PFSK-1 (cell line): ENCODE results near the gene EYA2.

Source experiments
- POLR2AphosphoS5 ChIP-seq: IDR thresholded peaks from 2 replicates; pipeline ENCODE4 v1.6.1; 2012; ENCODE audit warnings: low read depth, mild to moderate bottlenecking, control low read depth, low read length, moderate library complexity
- SIN3A ChIP-seq: IDR thresholded peaks from 2 replicates; pipeline ENCODE4 v1.6.1; 2012; ENCODE audit warnings: mild to moderate bottlenecking, low read length, moderate library complexity, borderline replicate concordance; ENCODE audit not compliant: insufficient read depth

DNA sequence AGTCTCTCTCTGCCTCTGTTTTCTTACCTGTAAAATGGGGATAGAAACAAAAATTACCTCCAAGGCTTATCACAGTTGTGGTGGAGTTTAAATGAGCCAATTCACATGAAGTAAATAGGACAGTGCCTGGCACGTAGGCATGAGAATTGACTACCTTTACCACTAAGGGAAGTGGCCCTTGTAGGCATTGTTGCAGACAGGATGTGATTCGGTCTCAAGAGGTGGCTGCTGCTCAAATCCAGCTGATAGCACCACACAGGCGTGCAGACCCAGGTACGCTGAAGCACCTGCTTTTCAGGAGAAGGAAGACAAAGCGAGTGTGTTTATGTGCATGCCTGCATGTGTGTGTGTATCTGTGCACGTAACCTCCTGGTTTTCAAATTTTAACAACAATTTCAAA is 108.6 kb downstream of the EYA2 start:
- TF ChIP-seq SIN3A = no peak
- TF ChIP-seq POLR2AphosphoS5 = no peak
